ENCODE results near the gene CRTAP.
"Not testable (repeated sequence)": the region's sequence is repeated elsewhere in the genome, so short reads cannot be mapped to it uniquely, and the experiment has no call there.

The CRTAP gene

GRCh38 chr3:33113772-33114621, at the start of gene CRTAP:
Gene CRTAP, plus strand, starts transcription at chr3:33114014. Its CDS starts 64 bp downstream, at chr3:33114078.
- TF ChIP-seq CTCF (IDR thresholded peaks at IDR 0.05): no peak
- Histone ChIP-seq H3K4me3 (peak within 1 kb of the TSS; percentile 96), H3K27ac (peak within 1 kb of the TSS; percentile 97 to 99)
- peak; percentile 98 for DNase-seq (ENCODE audit: low spot score)

GRCh38 chr3:33064929-33065328, 48.9 kb upstream of the CRTAP start:
- Histone ChIP-seq H3K4me3 (no peak overlapping the region), H3K27ac (no peak overlapping the region)
- DNase-seq (ENCODE audit: low spot score): no peak
- TF ChIP-seq CTCF (IDR thresholded peaks at IDR 0.05): no peak

GRCh38 chr3:33067484-33067883, 46.3 kb upstream of the CRTAP start:
- DNase-seq (ENCODE audit: low spot score): no peak
- no peak for TF ChIP-seq CTCF (IDR thresholded peaks at IDR 0.05)
- Histone ChIP-seq H3K4me3 (no peak overlapping the region), H3K27ac (no peak overlapping the region)

GRCh38 chr3:33069862-33070261, 44.0 kb upstream of the CRTAP start:
- DNase-seq (ENCODE audit: low spot score); H3K27ac ChIP-seq; H3K4me3 ChIP-seq: not testable (repeated sequence)

- H3K27ac ChIP-seq: no peak overlapping the region
- DNase-seq (ENCODE audit: low spot score): no peak
- no peak for TF ChIP-seq CTCF (IDR thresholded peaks at IDR 0.05)
- H3K4me3 ChIP-seq: no peak overlapping the region
These were observed 42.6 kb upstream of the CRTAP start for GRCh38 chr3:33071181-33071580.

- TF ChIP-seq CTCF (IDR thresholded peaks at IDR 0.05): no peak
- no peak overlapping the region for H3K27ac ChIP-seq
- no peak for DNase-seq (ENCODE audit: low spot score)
- no peak overlapping the region for H3K4me3 ChIP-seq
These were observed 41.9 kb upstream of the CRTAP start for GRCh38 chr3:33071946-33072345.

- Histone ChIP-seq H3K27ac (no peak overlapping the region), H3K4me3 (no peak overlapping the region)
- TF ChIP-seq CTCF (IDR thresholded peaks at IDR 0.05): peak; percentile 67
- no peak for DNase-seq (ENCODE audit: low spot score)
These were observed 39.4 kb upstream of the CRTAP start for GRCh38 chr3:33074217-33075067.

Data from coronary artery (tissue), 2 donors.